ENCODE measurements around the gene DNAJB2.

The DNAJB2 gene

DNA sequence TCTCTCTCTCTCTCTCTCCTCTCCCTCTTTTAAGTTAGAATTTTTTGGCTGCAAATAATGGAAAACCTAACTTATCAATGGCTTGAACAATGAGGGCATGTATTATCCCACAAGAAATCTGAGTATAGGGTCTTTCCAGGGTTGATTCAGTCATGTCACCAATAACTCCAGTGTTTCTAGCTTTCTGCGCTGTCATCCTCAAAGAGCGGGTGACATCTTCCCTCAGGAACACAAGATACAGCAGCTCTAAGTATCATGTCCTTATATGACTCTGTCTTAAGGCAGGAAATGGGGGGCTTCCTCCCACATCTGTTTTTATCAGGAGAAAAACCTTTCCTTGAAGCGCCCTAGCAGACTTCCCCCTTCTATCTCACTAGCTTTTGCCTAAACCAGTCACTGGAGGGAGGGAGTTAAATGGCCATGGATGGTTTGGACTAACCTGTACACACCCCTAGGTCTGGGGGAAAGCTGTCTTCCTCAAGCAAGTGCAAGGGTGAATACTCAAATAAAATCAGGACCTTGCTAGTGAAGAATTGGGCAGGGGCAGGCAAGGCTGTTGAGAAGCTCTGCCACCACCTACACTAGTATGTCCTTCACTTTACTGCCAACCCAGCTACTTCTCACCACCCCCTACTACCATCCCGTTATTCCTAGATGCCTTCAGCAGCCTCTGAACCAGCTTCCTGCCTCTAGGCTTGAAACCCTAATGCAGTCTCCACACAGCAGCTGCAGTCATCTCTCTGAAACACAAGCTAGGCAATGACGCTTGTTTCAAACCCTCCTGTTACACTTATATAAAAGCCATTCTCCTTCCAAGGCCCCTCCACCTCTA, 17.9 kb upstream of the DNAJB2 start:
- DNase-seq: no peak

DNA sequence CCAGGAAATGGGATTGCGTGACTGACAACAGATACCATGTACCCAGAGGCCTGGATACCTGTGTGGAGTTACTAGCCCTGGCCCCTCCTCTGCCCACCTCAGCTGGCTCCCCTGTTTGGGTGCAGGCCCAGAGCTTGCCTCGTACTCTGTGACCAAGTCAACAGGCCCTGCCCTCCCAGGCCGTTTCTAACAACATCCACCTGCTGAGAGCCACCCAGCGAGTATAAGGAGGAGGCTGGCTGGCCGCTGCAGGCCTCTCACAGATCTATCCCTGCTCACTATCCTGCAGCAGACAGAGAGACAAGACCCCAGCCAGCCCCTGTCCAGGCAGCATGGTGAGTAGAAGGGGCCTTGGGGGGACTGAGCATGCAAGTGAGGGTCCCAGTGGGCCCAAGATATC, 12.9 kb upstream of the DNAJB2 start:
- DNase-seq: no peak

DNA sequence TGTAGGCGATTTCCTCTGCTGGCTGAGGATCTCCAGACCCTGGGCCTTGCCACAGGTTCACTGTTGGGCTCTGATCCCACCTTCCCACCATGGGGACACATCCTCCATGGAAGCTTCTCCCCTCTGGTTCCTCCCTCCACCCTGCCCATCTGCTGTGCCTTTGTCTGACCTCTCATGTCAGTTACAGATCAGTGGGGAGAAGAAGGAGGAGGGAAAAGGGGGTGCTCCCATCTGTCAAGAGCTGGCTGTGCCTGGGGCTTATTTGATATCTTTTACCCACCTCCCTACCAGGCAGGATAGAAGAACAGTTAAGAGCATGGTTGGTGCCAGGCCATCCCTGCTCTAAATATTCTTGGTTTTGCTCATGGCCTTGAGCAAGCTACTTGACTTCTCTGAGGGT, 12.3 kb upstream of the DNAJB2 start:
- DNase-seq: no peak

DNA sequence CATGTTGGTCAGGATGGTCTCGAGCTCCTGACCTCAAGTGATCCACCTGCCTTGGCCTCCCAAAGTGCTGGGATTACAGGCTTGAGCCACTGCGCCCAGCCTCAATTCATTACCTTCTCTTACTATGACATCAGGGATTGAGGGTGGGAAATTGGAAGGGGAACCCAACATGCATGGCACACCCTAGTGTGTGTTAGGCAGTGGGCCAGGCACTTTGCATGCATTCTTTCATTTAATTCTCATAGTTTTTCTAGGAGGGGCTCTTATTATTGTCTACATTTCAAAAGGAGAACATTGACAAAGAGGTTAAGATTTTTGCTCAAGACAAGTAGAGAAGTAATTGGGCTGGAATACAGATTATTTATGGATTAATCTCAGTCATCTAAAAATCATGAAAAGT, 10.9 kb upstream of the DNAJB2 start:
- DNase-seq: no peak

DNA sequence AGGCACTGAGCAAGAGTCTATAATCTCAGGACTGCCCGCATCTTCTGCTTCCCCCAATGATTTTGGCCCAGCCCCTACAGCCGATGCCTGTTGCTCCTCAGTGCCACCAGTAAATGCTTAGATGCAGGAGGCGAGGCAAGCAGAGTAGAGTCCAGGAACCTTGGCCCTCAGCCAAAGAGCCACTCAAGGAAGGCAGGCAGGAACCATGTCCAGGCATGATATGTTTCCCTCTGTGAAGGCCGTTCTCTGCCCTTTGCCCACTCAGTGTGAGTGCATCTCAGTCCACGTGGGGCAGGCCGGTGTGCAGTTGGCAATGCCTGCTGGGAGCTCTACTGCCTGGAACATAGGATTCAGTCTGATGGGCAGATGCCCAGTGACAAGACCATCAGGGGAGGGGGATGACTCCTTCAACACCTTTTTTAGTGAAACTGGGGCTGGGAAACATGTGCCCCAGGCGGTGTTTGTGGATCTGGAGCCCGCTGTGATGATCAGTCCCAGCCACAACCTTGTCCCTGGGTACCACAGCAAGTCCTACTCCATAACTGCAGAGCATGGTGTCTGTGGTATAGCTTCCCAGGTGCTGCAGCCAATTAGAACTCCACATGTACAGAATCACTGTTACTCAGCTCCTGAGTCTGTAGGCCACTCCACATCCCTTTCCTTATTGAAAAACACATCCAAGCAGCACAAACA, 9.7 kb upstream of the DNAJB2 start:
- DNase-seq: no peak

DNA sequence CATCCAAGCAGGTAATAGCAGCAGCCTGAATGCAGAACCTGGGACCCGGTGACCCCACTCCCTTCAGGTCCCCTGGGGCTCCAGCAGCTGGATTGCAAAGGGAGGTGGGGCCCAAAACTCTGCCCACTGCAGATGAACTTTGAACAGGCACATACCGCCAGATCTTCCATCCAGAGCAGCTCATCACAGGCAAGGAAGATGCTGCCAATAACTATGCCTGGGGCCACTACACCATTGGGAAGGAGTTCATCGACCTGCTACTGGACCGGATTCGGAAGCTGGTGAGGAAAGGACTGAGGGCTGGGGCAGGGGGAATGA, 9.2 kb upstream of the DNAJB2 start:
- DNase-seq: no peak

DNA sequence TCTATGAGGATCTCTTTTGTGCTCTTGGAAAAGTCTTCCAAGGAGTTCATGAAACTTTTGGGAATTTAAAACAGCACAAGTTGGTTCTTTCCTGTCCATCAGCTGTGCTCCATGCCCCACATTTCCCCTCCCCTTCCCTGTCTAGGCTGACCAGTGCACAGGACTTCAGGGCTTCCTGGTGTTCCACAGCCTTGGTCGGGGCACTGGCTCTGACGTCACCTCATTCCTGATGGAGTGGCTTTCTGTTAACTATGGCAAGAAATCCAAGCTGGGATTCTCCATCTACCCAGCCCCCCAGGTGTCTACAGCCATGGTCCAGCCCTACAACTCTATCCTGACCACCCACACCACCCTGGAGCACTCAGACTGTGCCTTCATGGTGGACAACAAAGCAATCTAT, 8.1 kb upstream of the DNAJB2 start:
- DNase-seq: no peak

DNA sequence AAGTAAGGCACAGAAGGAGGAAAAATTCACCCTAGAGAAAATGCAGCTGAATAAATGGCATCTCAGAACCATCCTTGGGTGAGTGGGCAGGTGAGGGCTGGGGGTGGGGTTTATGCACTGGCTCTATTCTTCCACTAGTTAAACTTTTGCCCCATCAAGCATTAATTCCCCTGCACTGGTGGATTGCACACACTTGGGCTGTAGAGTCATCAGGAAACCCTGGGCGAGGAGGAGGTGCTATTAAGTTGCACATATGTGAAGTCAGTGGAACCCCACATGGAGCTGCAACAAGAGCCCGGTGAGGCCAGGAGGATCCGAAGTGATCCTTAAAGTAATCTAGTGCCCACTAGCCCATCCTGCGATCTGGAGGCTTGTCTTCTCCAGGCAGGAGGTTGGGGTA, 6.8 kb upstream of the DNAJB2 start:
- DNase-seq: no peak

DNA sequence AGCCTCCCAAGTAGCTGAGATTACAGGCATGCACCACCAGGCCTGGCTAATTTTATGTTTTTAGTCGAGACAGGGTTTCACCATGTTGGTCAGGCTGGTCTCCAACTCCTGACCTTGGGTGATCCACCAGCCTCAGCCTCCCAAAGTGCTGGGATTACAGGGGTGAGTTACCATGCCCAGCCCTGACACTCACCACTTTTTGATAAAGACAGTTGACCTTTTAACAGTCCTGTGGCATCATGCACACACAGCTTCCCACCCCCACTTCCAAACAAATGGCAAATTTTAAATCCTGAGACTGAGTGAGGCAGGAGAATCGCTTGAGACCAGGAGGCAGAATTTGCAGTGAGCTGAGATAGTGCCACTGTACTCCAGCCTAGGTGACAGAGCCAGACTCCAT, 6.2 kb upstream of the DNAJB2 start:
- no peak for DNase-seq

DNA sequence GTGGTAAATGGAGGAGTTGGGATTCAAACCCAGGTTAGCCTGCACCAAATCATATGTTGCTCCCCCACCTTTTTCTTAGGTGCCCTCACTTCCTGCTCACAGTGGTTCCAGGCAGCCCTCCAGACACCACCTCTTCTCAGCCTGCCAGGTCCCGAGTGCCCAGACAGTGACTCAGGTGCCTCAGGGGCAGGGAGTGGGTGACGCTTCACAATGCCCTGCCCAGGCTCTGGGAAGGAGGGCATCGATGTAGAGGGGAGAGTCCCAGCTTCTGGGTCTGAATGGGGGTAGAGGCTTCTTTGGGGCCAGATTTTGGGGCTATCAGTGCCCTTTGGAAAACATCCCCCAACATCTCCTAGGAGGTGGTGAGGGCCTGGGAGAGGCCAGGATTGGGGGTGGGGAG, 5.2 kb upstream of the DNAJB2 start:
- DNase-seq: no peak

DNA sequence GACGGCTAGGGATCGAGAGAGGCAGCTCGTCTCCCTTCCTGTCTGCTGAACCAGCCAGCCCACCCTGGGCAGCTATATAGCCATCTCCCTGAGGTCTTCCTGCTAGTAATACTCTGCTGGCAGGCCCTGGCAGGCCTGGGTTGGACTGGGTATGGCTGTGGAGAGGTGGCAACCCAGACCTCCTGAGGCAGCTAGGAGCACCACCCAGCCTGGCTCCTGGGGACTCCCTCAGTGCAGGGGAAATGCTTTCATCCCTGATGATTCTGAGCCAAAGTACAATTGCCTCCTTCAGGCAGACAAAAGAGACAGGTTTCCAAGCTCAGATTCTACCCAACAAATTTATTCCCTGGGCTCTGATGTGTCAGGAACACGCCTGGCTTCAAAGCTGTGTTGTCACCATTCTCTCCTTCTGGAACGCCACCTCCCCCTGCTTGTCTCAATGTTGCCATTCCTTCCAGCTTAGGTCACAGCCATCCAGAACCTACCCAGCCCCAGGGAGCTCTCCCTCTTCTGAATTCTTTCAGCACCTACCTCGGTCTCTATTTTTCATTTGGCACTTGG, 4.7 kb upstream of the DNAJB2 start:
- no peak for DNase-seq

DNA sequence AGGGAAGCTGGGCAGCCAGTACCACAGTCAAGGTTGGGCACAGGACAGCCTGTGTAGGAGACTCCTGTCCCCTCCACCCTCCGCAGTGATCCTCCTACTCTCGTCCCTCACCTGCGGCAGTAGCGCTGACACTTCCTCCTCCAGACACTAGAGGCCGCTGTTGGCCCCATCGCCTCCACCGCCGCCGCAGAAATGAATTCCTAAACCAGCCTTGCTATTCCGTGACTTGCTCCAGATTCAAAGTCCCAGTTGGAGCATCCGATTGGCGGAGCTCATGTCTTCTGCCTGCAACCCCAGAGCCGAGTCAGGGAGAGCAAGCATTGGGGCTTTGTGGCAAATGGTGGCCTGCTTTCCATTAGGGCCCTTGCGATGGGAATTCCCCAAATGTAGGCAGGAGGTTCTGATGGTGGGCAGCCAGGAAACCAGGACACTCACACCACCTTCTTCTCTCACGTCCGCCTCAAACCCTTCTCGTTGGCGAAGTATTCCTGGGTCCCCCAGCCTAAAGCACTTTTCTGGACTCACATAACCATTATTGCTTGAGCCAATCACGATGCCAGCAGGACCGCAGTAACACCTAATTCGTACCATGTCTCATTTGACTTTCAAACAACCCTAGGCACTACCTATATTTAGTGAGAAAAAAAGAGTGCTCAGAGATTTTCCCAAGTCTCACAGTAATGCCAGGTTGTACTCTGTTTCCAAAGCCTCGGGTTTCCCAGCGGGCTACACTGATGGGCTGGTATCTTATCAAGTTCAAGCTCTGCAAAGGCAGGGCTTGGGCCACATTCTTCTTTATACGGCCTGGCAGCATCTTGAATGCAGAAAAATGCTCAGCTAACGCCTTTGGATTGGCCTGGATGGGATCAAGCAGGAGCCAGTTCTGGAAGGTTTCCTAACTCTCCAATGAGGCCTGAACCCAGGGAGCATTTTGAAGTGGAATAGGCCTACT, 1.2 kb upstream of the DNAJB2 start:
- DNase-seq: peak; percentile 64

DNA sequence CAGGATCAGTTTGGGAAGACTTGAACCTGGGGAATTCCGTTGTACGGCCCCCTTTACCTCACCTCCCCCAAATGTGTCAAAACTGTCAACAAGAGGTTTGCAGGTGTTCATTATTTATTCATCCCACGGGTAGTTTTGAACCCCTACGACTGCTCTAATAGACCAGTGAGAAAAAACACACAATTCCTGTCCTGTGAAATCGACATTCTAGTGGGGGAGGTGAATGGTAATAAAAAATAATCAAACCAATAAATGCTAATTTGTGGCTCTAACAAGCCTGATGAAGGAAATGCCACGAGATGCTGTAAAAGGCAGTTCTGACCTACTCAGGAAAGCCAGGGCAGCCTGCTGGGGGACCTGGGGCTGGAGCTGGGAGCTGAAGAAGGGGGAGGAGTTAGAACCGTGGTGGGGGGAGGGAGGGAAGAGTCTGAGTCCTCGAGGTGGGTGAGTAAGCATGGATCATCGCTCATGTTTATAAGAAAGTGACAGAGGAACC, 463 bp upstream of the DNAJB2 start:
- no peak for DNase-seq

DNA sequence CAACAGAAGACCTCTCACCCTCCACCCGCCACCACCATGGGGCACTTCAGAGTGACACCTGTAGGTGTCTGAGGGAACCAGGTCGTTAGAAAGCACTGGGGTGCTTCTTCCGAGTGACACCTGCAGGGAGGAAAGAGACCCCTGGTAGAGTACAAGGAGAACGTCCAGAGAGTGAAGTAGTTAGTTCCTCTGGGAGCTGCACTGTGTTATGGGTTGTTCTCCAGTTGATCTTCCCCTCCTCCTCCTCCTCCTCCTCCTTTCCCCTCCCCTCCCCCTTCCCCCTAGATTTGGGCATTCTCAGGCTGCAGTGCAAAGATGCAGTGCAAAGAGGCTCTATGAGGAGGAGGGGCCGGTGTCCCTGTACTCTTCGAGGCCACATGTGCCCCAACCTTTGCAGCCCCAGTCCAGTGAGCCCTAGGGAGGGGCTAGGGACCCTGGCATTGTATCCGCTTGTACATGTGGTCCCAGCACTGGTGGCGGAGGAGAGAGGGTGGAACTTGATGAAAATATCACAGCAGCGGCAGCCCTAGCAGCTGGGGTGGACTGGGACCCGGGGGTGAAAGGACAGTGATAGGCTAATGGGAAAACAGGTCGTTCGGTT, 850 bp downstream of the DNAJB2 start:
- DNase-seq: no peak

DNA sequence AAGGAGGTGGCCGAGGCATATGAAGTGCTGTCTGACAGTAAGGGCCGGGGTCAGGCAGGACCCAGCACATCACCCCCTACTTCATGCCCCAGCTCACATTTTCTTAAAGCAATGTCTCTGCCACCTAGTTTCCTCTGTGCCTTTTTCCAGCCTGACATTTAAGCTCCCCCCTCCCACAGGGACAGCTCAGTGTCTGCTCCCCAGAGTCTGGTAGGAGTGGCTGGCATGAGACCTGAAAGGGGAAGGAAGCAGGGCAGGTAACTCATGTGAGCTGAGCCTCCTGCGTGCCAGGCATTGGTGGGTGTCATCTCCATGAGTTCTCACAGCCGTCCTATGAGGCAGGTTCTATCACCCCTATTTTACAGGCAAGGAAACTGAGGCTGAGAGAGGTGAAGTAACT, 1.5 kb downstream of the DNAJB2 start:
- no peak for DNase-seq

DNA sequence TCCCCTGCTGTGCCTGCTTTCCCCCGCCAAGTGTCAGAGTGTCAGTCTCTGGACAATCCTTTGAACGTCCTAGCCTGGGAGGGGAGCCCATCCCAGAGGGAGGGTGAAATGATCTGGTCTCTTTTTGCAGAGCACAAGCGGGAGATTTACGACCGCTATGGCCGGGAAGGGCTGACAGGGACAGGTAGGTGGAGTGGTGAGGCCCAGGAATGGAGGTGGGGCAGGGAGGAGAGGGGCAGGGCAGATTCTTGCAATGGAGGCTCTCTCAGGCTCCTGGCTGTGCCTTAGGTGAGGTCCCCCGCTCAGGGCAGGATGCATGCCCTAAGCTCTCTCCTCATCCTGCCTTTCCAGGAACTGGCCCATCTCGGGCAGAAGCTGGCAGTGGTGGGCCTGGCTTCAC, 2.4 kb downstream of the DNAJB2 start:
- DNase-seq: no peak

DNA sequence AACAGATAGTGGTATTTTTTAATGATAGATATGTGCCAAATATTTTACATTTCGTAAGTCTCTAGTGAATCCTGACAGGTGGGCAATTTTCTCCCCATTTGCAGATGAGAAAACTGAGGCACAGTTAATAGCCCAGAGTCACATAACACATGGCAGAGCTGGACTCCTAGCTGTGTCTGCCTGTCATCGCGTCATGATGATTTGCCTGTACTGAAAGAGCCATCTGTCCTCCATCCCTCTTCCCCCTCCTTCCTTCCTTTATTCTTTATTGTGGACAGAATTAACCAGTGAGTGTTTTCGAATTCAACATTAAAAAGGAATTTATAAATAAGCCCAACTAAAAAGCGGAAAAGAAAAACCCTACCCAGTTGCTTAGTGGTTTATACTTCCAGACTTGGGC, 3.2 kb downstream of the DNAJB2 start:
- DNase-seq: no peak

DNA sequence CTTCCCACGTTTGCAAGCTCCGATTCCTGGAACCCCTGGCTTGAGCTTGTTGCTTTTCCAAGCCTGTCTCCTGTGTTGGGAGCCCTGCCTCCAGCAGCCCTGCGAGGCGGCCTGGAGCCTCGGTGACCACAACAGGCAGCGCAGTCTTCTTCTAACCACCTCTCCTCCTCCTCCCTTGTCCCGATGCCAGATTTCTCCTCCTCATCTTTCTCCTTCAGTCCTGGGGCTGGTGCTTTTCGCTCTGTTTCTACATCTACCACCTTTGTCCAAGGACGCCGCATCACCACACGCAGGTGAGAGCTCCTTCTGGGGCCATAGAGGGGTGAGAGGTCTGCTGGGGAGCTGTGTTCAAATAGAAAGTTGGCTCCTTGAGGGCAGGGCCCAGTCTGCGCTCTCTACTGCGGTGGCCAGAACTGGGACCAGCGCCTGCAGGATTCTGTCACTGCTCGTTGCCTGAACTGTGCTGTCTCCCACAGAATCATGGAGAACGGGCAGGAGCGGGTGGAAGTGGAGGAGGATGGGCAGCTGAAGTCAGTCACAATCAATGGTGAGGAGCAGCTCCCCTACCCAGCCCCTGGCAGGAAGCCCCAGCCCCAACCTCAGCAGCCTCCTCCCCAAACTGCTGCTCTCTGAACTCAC, 3.9 kb downstream of the DNAJB2 start:
- DNase-seq: no peak

DNA sequence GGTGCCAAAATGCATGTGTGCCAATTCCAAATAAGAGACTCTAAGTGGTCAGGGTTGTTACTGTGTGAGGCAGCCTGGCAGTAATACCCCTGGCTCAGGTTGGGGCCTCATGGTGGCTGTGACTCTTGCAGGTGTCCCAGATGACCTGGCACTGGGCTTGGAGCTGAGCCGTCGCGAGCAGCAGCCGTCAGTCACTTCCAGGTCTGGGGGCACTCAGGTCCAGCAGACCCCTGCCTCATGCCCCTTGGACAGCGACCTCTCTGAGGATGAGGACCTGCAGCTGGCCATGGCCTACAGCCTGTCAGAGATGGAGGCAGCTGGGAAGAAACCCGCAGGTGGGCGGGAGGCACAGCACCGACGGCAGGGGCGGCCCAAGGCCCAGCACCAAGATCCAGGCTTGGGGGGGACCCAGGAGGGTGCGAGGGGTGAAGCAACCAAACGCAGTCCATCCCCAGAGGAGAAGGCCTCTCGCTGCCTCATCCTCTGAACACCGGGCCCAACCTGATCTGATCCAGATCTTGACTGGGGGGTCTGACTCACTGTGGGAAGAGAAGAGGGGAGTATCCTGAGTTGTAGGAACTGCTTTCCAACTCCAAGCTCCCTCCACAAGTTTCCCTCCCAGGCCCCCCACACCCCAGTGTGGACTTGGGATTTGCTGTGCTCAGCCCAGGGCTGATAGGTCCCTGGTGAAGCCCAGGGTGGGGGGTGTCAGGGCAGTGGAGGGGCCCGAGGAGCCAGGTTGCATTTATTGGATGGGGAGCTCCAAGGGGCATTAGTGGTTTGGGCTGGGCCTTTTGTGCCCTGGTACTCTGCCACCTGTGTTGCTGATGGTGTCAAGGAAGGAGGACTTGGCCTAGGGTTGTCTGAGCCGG, 5.6 kb downstream of the DNAJB2 start:
- no peak for DNase-seq

DNA sequence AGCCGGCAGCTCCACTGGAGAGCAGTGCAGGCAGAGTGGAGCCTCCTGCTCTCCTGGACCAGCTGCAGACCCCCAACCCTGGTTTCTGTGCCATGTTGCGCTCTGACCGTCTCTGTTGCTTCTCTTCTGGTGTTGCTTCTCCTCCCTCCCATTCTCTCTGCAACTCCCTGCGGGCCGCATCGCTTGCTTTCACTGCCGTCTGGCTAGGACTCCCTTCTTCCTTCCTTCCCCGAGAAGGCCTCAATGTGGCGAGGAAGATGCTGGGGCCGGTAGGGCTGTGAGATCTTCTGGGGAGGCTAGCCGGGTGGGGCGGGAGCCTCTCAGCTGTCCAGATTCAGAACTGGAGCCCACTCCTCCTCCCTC, 6.2 kb downstream of the DNAJB2 start:
- DNase-seq: no peak

DNA sequence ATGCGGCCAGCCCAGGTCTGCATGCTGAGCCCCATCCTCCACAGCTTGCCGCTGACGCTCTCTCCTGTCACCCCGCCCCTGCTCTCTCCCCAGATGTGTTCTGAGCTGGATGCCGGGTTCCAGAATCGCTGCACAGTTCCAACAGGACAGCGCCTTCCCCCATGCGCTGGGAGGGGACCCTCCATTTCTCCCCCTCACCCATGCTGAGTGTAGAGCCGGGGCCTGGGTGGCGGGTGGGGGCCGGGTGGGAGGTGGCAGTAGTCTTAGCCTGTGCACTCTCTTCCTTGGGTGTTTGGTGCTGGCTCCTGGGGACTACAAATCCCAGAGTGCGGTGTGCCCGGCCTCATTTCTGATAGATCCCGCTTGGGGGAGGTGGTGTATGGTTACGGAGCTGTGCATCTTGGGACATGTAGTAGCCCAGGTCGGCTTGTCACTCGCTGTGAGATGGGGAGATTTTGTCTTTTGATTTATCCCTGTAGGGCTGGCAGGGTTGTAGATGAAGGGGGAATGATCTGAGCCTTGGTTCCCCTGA, 6.8 kb downstream of the DNAJB2 start:
- DNase-seq: no peak

All from activated CD4-positive, alpha-beta T cell treated with anti-CD3 and anti-CD28 coated beads for 1 hour (primary cell).